ENCODE results near the gene CEPT1. TPM values are rescaled to one million over a fixed set of nuclear protein-coding genes. Genes with fewer than 3 reads are reported as not detected.

The CEPT1 gene
- total and polyA plus RNA-seq, 2 of the 8 experiments (the other 6 are each of a cell fraction or from before 2014, with no cell fraction given): 18.5 to 28.6 TPM

DNA sequence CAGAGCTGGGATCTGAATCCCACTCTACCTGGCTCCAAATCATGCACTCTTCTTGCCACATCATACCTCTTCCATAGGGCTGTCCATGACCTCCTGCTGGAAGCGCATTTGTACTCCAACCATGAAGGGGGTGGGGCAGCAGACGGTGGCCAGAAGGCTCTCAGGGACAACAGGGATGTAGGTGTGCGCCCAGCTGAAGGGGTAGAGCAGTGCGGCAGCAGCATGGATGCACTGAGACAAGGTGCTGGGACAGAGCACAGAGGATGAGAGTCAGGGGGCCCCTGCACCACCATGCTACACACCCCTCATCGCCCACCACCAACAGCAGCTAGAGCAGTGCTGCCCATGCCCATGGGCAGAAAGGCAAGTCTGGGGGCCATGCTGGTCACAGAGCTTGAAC, 52.1 kb downstream of the CEPT1 start:
- Histone ChIP-seq H4K8ac (ENCODE audit: extremely low read depth, insufficient read depth, low read length) (no peak overlapping the region), H3K4me1 (replicated peaks in 1 of 4; ENCODE audit: control insufficient read depth in 3 of 4, insufficient read depth in 4 of 4, low read length in 3 of 4) (no peaks in the 10 kb centered on the region), H2AK5ac (ENCODE audit: low read depth, low read length) (no peak overlapping the region), H3K79me1 (ENCODE audit: low read depth, low read length) (no peaks in the 10 kb centered on the region), H2AFZ (ENCODE audit: low read length) (no peak overlapping the region), H3K79me2 (ENCODE audit: control insufficient read depth in 1 of 2, insufficient read depth in 2 of 2, low read length in 2 of 2) (no peaks in the 10 kb centered on the region), H4K91ac (replicated peaks; ENCODE audit: insufficient read length, low read length) (no peak overlapping the region), H2BK5ac (ENCODE audit: low read depth, low read length) (no peak overlapping the region), H3K14ac (ENCODE audit: insufficient read length) (no peak overlapping the region), H2BK12ac (ENCODE audit: low read depth, low read length) (no peak overlapping the region), H3K4me2 (ENCODE audit: insufficient read depth in 1 of 2, low read depth in 2 of 2, low read length in 2 of 2) (no peak overlapping the region), H3K9me3 (ENCODE audit: insufficient read depth in 2 of 2, low read depth in 1 of 2, low read length in 1 of 2) (no peaks in the 10 kb centered on the region), H2BK20ac (ENCODE audit: low read length) (no peak overlapping the region), H4K20me1 (replicated peaks in 1 of 2; ENCODE audit: control insufficient read depth in 1 of 2, insufficient read depth in 2 of 2, low read length in 2 of 2) (no peaks in the 10 kb centered on the region), H3K9ac (replicated peaks in 1 of 4; ENCODE audit: extremely low read depth in 1 of 4, low read depth in 3 of 4, low read length in 3 of 4) (no peak overlapping the region), H3K36me3 (ENCODE audit: control insufficient read depth in 2 of 4, insufficient read depth in 4 of 4, low read length in 3 of 4) (peaks cover 0 to 2% (median 2%) of the 10 kb centered on the region in 4 experiments; a peak in 5 of 8 replicates), H3K23ac (ENCODE audit: insufficient read length) (no peak overlapping the region), H3K27ac (ENCODE audit: low read depth, low read length) (no peak overlapping the region), H2BK15ac (ENCODE audit: low read length) (no peak overlapping the region), H3K18ac (ENCODE audit: extremely low read depth, low read length) (no peak overlapping the region), H3K27me3 (replicated peaks in 1 of 4; ENCODE audit: control insufficient read depth in 3 of 4, extremely low read depth in 1 of 4, insufficient read depth in 3 of 4, low read length in 3 of 4) (peaks cover 0 to 1% (median 0%) of the 10 kb centered on the region in 4 experiments; a peak in 1 of 7 replicates), H3K4me3 (ENCODE audit: extremely low read depth in 1 of 4, insufficient read depth in 2 of 4, low read depth in 3 of 4, low read length in 4 of 4) (no peak overlapping the region), H4K5ac (ENCODE audit: insufficient read length, low read depth, low read length) (no peak overlapping the region), H3K23me2 (ENCODE audit: low read depth, low read length) (no peaks in the 10 kb centered on the region), H2BK120ac (replicated peaks; ENCODE audit: low read depth, low read length) (no peak overlapping the region), H3K56ac (replicated peaks; ENCODE audit: insufficient read length, low read depth, low read length) (no peak overlapping the region), H3K4ac (replicated peaks; ENCODE audit: insufficient read length, low read depth, low read length) (no peak overlapping the region)
- no peak for FAIRE-seq
- no peak for DNase-seq (ENCODE audit: low read depth in 1 of 2, low spot score in 2 of 2)
- ChIA-PET CTCF (ENCODE audit: partially characterized antibody) (interaction anchor here (1.2 to 1.7 kb wide), 3 partner anchors 35 to 208 kb away, joined by 4 to 5 read pairs (median 5); partner anchors contain the start of gene CHI3L2), POLR2A (ENCODE audit: partially characterized antibody) (interaction anchor here (0.7 to 1.8 kb wide), 5 partner anchors 12 to 53 kb away, joined by 3 to 4 read pairs (median 3); no protein-coding TSS in a partner anchor)
- WGBS, 2 experiments (ENCODE audit: extremely low coverage in 1 of 2, insufficient coverage in 1 of 2, insufficient read length in 1 of 2, insufficient replicate concordance in 2 of 2, low coverage in 1 of 2, low lambda C conversion rate in 2 of 2, missing lambda C conversion rate in 1 of 2): 82% methylated on average over 5 of the region's 5 CpGs; no CpG with 5 or more reads in 1 of the 2 experiments
- no peak for TF ChIP-seq SP1 (IDR thresholded peaks at IDR 0.05; ENCODE audit: low read depth, low read length)
- TF ChIP-seq, protein P1, sequence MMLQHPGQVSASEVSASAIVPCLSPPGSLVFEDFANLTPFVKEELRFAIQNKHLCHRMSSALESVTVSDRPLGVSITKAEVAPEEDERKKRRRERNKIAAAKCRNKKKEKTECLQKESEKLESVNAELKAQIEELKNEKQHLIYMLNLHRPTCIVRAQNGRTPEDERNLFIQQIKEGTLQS (IDR thresholded peaks at IDR 0.05; ENCODE audit: insufficient read depth, low read depth, low read length): no peak
- TF ChIP-seq PHF8 (conservative IDR thresholded peaks at IDR 0.05; ENCODE audit: low read depth, low read length): no peak
- no peak for TF ChIP-seq SP2 (IDR thresholded peaks at IDR 0.05; ENCODE audit: low read length)
- TF ChIP-seq NANOG (IDR thresholded peaks at IDR 0.05; ENCODE audit: insufficient read depth, low read depth, low read length, poor library complexity, severe bottlenecking): no peak
- TF ChIP-seq RFX5 (IDR thresholded peaks at IDR 0.05; ENCODE audit: borderline replicate concordance, low read depth, low read length): no peak
- TF ChIP-seq RBBP5 (IDR thresholded peaks at IDR 0.05; ENCODE audit: borderline replicate concordance, low read depth, low read length): no peak
- TF ChIP-seq CBX5 (IDR thresholded peaks at IDR 0.05; ENCODE audit: low read depth, low read length): no peak
- no peak for TF ChIP-seq KDM1A (IDR thresholded peaks at IDR 0.05; ENCODE audit: borderline replicate concordance, low read length)
- no peak for TF ChIP-seq EGR1 (IDR thresholded peaks at IDR 0.05; ENCODE audit: borderline replicate concordance, low read depth, low read length)
- no peak for TF ChIP-seq ASH2L (IDR thresholded peaks at IDR 0.05; ENCODE audit: low read length)
- no peak for TF ChIP-seq NRF1 (IDR thresholded peaks at IDR 0.05; ENCODE audit: low read depth, low read length)
- no peak for TF ChIP-seq BCL11A (IDR thresholded peaks at IDR 0.05; ENCODE audit: low read depth in 2 of 2, low read length in 2 of 2)
- TF ChIP-seq HDAC2 (IDR thresholded peaks at IDR 0.05; ENCODE audit: borderline replicate concordance in 1 of 2, low read depth in 2 of 2, low read length in 2 of 2): no peak
